ENCODE data around the gene MIDN. TPM values are rescaled to one million over a fixed set of nuclear protein-coding genes. Genes with fewer than 3 reads are reported as not detected.

Gene MIDN
- total and polyA plus RNA-seq, 4 donors: 39.7 to 185 (median 58.7) TPM

- Histone ChIP-seq H3K9ac (ENCODE audit: insufficient read depth in 1 of 2, low read length in 2 of 2) (no peak overlapping the region), H3K4me1 (ENCODE audit: control insufficient read depth in 5 of 5, insufficient read depth in 5 of 5, low read length in 5 of 5) (peaks cover 2 to 24% (median 11%) of the 10 kb centered on the region in 5 donors), H3K36me3 (ENCODE audit: control insufficient read depth in 4 of 4, insufficient read depth in 4 of 4, low read length in 4 of 4) (peaks cover 0 to 14% (median 4%) of the 10 kb centered on the region in 4 donors), H3K27me3 (ENCODE audit: control insufficient read depth in 3 of 3, insufficient read depth in 3 of 3, low read length in 2 of 3) (no peaks in the 10 kb centered on the region), H3K27ac (ENCODE audit: low read depth in 1 of 2, low read length in 1 of 2) (peak overlapping the region; percentile 80 to 88), H3K4me3 (no peak overlapping the region), H3K9me3 (ENCODE audit: control insufficient read depth in 4 of 4, insufficient read depth in 3 of 4, low read length in 3 of 4) (no peaks in the 10 kb centered on the region)
- ATAC-seq (ENCODE audit: insufficient read depth, low FRiP score): no peak
- WGBS, 2 donors: 46 to 53% methylated on average over 21 of the region's 21 CpGs
- no peak for DNase-seq
- TF ChIP-seq CTCF (IDR thresholded peaks at IDR 0.05; ENCODE audit: control extremely low read depth, extremely low read depth): no peak
Measured at GRCh38 chr19:1214299-1214861, 34.0 kb upstream of the MIDN start.

GRCh38 chr19:1214862-1215731, 33.3 kb upstream of the MIDN start:
- WGBS, 2 donors: 50 to 72% methylated on average over 22 to 26 of the region's 26 CpGs
- H3K9me3 ChIP-seq (ENCODE audit: control insufficient read depth in 4 of 4, insufficient read depth in 3 of 4, low read length in 3 of 4): no peaks in the 10 kb centered on the region
- no peak overlapping the region for H3K9ac ChIP-seq (ENCODE audit: insufficient read depth in 1 of 2, low read length in 2 of 2)
- H3K4me1 ChIP-seq (ENCODE audit: control insufficient read depth in 5 of 5, insufficient read depth in 5 of 5, low read length in 5 of 5): peaks cover 0 to 19% (median 11%) of the 10 kb centered on the region in 5 donors
- H3K4me3 ChIP-seq: no peak overlapping the region
- peaks cover 0 to 9% (median 3%) of the 10 kb centered on the region in 4 donors for H3K36me3 ChIP-seq (ENCODE audit: control insufficient read depth in 4 of 4, insufficient read depth in 4 of 4, low read length in 4 of 4)
- peak; percentile 14 for ATAC-seq (ENCODE audit: insufficient read depth, low FRiP score)
- H3K27me3 ChIP-seq (ENCODE audit: control insufficient read depth in 3 of 3, insufficient read depth in 3 of 3, low read length in 2 of 3): no peaks in the 10 kb centered on the region
- H3K27ac ChIP-seq (ENCODE audit: low read depth in 1 of 2, low read length in 1 of 2): peak overlapping the region; percentile 80 to 88
- no peak for DNase-seq
- TF ChIP-seq CTCF (IDR thresholded peaks at IDR 0.05; ENCODE audit: control extremely low read depth, extremely low read depth): no peak

GRCh38 chr19:1216756-1217155, 31.6 kb upstream of the MIDN start:
- Histone ChIP-seq H3K27ac (ENCODE audit: low read depth in 1 of 2, low read length in 1 of 2) (no peak overlapping the region), H3K27me3 (ENCODE audit: control insufficient read depth in 3 of 3, insufficient read depth in 3 of 3, low read length in 2 of 3) (no peaks in the 10 kb centered on the region), H3K4me3 (no peak overlapping the region), H3K9me3 (ENCODE audit: control insufficient read depth in 4 of 4, insufficient read depth in 3 of 4, low read length in 3 of 4) (no peaks in the 10 kb centered on the region), H3K36me3 (ENCODE audit: control insufficient read depth in 4 of 4, insufficient read depth in 4 of 4, low read length in 4 of 4) (peaks cover 0 to 18% (median 7%) of the 10 kb centered on the region in 4 donors), H3K4me1 (ENCODE audit: control insufficient read depth in 5 of 5, insufficient read depth in 5 of 5, low read length in 5 of 5) (peaks cover 0 to 21% (median 8%) of the 10 kb centered on the region in 5 donors), H3K9ac (ENCODE audit: insufficient read depth in 1 of 2, low read length in 2 of 2) (no peak overlapping the region)
- ATAC-seq (ENCODE audit: insufficient read depth, low FRiP score) (no peak), DNase-seq (no peak)
- 92 to 93% methylated on average over 12 of the region's 12 CpGs for WGBS, 2 donors
- no peak for TF ChIP-seq CTCF (IDR thresholded peaks at IDR 0.05; ENCODE audit: control extremely low read depth, extremely low read depth)
